Stimulated activated CD4-positive, alpha-beta T cell treated with anti-CD3 and anti-CD28 coated beads, Interleukin-1b, Interleukin-23, amount 100 ng/mL, for 1 hour (primary cell): ENCODE results near the gene EXOC1L.
A peak's percentile ranks its signal among the peaks of the same experiment; 100 is the strongest.
"Not testable (repeated sequence)": the region's sequence is repeated elsewhere in the genome, so short reads cannot be mapped to it uniquely, and the experiment has no call there.

ENCODE experiments used
- DNase-seq, 2 donors: peaks; one replicate each; pipeline ENCODE4 v3.0.0-alpha.2; 2020; ENCODE audit warnings: low read depth in 2 of 2

Gene EXOC1L

GRCh38 chr4:55838356-55838755, 18.8 kb downstream of the EXOC1L start:
- no peak for DNase-seq

- no peak for DNase-seq
Measured at GRCh38 chr4:55838952-55839351, 19.4 kb downstream of the EXOC1L start.

GRCh38 chr4:55840956-55841355, 21.4 kb downstream of the EXOC1L start:
- no peak for DNase-seq

DNA sequence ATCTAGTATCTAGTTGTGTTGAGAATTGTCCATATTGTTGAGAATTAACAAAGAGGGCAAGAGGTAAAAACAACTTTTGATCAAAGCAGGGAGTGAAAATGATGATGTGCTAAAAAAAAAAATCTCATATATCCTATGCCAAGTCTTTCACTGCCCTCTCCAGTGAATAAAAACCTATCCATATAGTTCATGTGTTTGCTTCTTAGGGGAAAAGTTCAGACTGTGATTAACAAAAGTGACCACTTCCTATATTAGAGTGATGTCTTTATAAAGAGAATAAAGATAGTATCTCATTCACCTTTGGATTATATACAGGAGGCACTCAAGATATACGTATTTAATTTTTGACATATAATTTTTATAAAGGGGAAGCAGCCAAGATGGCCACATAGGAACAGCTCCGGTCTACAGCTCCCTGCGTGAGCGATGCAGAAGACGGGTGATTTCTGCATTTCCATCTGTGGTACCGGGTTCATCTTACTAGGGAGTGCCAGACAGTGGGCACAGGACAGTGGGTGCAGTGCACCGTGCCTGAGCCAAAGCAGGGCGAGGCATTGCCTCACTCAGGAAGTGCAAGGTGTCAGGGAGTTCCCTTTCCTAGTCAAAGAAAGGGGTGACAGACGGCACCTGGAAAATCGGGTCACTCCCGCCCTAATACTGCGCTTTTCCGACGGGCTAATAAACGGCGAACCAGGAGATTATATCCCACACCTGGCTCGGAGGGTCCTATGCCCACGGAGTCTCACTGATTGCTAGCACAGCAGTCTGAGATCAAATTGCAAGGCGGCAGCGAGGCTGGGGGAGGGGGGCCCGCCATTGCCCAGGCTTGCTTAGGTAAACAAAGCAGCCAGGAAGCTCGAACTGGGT, 22.0 kb downstream of the EXOC1L start:
- DNase-seq: not testable (repeated sequence)

DNA sequence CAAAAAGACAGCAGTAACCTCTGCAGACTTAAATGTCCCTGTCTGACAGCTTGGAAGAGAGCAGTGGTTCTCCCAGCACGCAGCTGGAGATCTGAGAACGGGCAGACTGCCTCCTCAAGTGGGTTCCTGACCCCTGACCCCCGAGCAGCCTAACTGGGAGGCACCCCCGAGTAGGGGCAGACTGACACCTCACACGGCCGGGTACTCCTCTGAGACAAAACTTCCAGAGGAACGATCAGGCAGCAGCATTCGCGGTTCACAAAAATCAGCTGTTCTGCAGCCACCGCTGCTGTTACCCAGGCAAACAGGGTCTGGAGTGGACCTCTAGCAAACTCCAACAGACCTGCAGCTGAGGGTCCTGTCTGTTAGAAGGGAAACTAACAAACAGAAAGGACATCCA, 22.7 kb downstream of the EXOC1L start:
- DNase-seq: not testable (repeated sequence)

DNA sequence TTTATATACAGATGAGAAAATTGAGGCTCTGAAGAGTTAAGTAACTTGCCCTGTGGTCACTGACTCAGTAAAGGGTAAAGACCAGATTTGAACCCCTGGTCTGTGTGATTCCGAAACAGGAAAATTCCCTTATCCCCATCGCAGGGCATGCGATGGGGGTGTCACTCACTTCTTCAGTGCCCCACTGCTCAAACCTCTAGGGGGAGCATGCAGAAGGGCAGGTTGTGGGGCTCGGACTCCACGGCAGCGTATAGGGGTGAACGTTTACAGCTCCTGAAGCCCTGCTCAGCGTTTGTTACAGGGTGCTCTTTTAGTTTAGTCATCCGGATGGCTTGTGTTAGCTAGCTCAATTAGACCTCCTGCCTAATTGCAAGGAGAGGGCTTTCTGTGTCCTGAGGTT, 30.1 kb downstream of the EXOC1L start:
- DNase-seq: no peak

- no peak for DNase-seq
Measured at GRCh38 chr4:55851885-55852284, 32.3 kb downstream of the EXOC1L start.

DNA sequence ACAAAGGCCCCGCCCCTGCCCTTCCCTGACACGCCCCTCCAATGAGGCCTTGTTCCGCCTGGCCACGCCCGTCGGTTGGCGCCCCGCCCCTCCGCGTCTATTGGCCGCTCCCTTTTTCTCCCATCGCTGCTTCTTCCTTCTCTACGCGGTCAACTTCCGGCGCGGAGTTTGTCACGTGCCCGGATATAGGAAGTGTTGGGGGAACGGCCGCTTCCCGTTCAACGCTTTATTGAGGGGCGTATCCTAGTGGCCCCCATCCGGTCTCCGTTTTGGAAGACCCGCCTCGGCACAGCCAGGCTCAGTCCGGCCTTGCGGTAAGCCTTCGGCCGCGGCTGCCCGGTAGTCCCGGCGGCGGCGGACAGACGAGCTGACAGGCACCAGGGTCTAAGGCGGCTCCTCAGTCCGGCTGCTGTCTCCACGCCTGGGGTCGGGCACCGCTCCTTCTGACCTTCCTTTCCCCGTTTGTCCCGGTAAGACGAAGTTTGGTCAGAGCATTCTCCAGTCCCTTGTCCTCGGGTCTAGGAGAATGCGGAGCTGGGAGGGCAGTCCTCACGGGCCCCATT, 34.0 kb downstream of the EXOC1L start, which contains the start of gene EXOC1:
Gene EXOC1 (plus strand): TSS at position 165 of the 563 bp plus-strand sequence. CDS start 4,676 bp downstream, outside the sequence.
- peak; percentile 83 to 98 for DNase-seq

GRCh38 chr4:55854129-55854528, 34.5 kb downstream of the EXOC1L start:
- DNase-seq: no peak

- DNase-seq: no peak
Measured at GRCh38 chr4:55857586-55857985, 38.0 kb downstream of the EXOC1L start.

DNA sequence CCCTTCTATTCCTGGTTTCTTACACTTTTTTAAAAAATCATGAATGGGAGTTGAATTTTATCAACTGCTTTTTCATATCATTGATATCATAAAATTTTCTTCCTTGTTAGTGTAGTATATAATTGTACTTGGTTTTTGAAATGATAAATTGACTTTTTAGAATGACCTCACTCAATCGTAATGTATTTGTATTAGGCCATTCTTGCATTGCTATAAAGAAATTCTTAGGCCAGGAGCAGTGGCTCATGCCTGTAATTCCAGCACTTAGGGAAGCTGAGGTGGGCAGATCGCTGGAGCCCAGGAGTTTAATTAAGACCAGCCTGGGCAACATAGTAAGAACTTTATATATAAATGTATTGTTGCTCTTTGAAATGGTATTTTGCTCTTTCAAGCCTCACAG, 40.1 kb downstream of the EXOC1L start:
- DNase-seq: no peak

GRCh38 chr4:55864577-55865223, 45.1 kb downstream of the EXOC1L start:
- DNase-seq: no peak

DNA sequence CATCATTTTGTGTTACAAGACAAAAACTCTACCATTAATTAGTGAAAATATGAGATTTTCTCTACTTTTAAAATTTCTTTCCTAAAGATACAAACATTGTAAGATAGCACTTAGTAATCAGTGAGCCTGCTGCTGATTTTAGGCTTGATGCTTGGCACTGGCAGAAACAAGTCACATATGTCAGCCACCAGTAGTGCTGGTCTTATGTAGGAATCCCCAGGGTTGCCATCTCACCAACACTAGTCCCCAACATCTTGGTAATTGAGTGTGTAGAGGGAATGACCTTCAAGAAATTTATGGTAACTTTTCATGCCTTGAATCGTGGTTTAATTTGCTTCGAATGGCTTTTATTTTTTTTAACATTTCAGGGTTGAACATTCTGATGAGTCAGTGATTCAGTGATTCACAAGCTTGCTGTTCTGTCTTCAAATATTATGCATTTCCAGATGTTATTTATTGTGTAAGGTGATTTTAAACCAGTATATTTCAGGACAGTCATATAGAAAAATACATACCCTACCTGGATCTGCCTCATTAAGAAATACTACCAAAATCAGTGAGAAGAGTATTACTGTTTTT, 45.7 kb downstream of the EXOC1L start:
- DNase-seq: no peak

DNA sequence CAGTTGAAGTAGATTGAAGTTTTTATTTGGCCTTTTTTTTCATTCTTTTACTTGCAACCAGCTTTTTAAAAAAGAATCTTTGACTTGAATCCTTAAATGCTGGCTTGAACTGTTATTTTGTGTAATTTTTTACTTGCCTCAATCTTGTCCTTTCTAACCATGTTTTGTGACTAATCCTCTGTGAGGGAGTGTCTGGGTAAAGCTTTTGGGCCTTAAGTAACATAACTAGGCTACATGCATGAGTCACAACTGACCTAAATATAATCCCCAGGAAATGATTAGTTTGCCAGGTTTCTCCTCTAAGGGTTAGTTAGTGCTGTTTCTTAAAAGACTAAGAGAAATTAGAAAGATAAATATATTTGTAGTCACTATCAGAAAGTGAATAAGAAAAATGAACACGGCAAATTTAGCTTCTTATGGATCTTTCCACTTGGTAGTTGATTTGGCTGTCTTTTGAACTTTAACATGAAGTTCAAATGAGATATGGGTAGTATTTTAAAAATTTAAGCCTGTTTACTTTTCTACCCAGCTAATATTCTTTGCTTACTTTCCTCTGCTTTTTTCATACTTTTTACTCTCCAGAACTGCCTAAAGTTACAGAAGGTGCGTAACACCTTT, 46.8 kb downstream of the EXOC1L start:
- DNase-seq: no peak

- no peak for DNase-seq
Measured at GRCh38 chr4:55866973-55867574, 47.5 kb downstream of the EXOC1L start.

- no peak for DNase-seq
Measured at GRCh38 chr4:55868581-55869090, 49.0 kb downstream of the EXOC1L start.

DNA sequence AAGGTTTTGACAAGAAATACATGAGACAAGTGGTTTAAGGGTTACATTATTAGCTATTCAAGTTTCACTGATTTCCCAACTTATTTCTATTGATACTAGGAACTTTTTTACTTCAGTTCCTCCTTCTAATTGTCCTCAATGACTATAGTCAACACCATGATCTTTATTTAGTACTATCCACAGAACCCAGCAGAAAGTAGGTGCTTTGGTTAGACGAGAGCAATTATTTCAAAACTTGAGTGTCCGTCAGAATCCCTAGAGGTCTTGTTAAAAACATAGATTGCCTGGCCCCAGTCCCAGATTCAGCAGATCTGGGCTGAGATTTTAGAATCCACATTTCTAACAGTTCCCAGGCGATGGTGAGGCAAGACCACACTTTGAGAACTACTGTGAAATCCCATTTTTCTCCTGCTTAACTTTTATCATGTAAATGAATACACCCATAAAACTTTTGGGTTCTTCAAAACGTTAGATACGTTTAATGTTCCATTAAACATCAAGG, 51.8 kb downstream of the EXOC1L start:
- no peak for DNase-seq

DNA sequence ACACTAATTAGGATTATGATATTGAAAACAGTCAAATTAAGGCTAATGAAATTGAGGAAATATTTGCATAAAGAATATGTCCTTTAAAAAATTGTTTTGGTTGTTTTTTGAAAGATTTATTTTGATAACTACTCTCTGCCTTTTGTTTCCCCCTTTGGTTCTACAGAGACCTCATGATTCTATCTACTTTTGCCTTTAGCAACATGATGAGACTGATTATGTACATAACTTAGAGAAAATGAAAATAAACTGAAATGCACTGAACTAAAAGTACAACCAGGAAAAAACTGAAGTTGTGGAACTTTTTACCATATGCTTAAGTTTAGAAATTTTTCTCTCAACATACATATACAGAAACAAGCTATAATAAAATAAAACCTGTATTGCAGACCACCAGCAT, 55.2 kb downstream of the EXOC1L start:
- DNase-seq: no peak

- DNase-seq: no peak
Measured at GRCh38 chr4:55876387-55876786, 56.8 kb downstream of the EXOC1L start.

GRCh38 chr4:55879224-55879623, 59.6 kb downstream of the EXOC1L start:
- no peak for DNase-seq

- DNase-seq: no peak
Measured at GRCh38 chr4:55880652-55881280, 61.2 kb downstream of the EXOC1L start.
